MM.1S (cell line): Measurements from ENCODE around the gene IPO9.

Source experiments
- EZH2 ChIP-seq: fragments of 300-600 bp; sonication (generic); optimal IDR thresholded peaks from 2 replicates; pipeline ENCODE3; 2017; ENCODE audit warnings: low read depth, mild to moderate bottlenecking, antibody characterized with exemption, low read length, mixed read lengths
- EZH2phosphoT487 ChIP-seq: fragments of 300-600 bp; sonication (generic); IDR thresholded peaks from 2 replicates; pipeline ENCODE4 v1.6.1; 2018; ENCODE audit warnings: antibody characterized with exemption, low read length
- TF ChIP-seq, protein P1 (sequence below): fragments of 300-600 bp; sonication (generic); IDR thresholded peaks from 2 replicates; pipeline ENCODE4 v1.5.1; 2016; ENCODE audit warnings: antibody characterized with exemption, low read length, mixed read lengths

DNA sequence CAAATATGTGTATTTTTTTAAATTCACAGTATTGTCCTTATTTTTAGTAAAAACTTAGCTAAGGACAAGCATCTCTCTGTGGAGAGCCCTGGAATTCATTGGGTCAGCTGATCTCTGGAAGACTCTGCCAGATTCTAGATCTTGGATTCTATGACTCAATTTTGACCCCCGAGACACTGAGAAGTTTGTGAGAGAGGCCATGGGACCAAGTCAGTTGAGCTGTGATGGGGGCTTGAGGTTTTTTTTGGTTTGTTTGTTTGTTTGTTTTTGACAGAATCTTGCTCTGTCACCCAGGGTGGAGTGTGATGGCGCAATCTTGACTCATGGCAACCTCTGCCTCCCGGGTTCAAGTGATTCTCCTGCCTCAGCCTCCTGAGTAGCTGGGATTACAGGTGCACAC, 73.2 kb downstream of the IPO9 start:
- TF ChIP-seq, protein P1, sequence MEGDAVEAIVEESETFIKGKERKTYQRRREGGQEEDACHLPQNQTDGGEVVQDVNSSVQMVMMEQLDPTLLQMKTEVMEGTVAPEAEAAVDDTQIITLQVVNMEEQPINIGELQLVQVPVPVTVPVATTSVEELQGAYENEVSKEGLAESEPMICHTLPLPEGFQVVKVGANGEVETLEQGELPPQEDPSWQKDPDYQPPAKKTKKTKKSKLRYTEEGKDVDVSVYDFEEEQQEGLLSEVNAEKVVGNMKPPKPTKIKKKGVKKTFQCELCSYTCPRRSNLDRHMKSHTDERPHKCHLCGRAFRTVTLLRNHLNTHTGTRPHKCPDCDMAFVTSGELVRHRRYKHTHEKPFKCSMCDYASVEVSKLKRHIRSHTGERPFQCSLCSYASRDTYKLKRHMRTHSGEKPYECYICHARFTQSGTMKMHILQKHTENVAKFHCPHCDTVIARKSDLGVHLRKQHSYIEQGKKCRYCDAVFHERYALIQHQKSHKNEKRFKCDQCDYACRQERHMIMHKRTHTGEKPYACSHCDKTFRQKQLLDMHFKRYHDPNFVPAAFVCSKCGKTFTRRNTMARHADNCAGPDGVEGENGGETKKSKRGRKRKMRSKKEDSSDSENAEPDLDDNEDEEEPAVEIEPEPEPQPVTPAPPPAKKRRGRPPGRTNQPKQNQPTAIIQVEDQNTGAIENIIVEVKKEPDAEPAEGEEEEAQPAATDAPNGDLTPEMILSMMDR, result no peak
- TF ChIP-seq EZH2, result no peak
- TF ChIP-seq EZH2phosphoT487, result no peak
